NCI-H1436 treated with DMSO at 0.1 percent for 48 hours (cell line): ENCODE measurements around the gene REP15.
"Not testable (repeated sequence)": the region's sequence is repeated elsewhere in the genome, so short reads cannot be mapped to it uniquely, and the experiment has no call there.

Experiments used
- DNase-seq: peaks from one replicate; lab custom pipeline; 2025; lab: John Stamatoyannopoulos, UW

Gene REP15

DNA sequence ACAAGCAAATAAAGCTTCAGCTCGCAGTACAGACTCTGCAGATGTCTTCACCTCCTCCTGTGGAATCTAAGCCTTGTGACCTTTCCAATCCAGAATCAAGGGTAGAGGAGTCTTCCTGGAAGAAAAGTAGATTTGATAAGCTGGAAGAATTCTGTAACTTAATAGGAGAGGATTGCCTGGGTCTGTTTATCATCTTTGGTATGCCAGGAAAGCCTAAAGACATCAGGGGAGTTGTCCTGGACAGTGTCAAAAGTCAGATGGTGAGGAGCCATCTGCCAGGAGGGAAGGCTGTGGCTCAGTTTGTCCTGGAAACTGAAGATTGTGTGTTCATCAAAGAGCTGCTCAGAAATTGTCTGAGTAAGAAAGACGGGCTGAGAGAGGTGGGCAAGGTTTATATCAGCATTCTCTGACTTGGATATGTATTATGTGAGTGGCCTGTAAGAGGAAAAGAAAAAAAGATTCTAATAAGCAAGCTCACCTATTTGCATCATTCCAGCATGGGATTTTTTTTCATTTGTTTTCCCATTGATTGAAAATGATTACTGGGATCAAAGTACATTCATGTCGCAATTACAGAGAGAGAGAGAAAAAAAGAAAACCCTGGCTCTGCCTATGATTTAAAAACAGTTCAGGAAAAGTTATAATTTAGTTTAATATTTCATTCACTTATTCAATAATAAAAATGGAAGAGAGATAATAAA, 767 bp downstream of the REP15 start:
- DNase-seq, result no peak

GRCh38 chr12:27703720-27704452, 7.6 kb downstream of the REP15 start:
- DNase-seq, result no peak

DNA sequence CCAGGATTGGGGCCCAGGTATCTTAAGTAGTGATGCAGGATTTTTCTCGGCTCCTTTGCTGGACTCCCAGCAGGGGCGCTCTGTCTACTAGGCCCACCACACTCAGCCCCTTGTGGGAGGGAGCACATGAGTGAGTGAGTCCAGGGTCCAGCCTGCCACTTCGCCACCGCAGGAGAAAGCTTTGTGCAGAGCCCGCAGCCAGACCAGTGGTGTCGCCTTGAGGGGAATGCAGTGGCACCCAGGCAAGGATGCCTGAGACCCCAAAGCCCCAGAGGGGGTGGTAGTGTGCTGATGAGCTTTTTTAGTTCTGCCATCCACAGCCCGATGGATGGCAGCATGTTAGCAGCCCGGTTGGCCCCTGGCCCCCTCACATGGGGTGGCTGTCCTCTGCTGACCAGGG, 9.0 kb downstream of the REP15 start:
- DNase-seq, result no peak

- DNase-seq, result no peak
Measured at GRCh38 chr12:27707216-27707615, 11.0 kb downstream of the REP15 start.

- no peak for DNase-seq
Measured at GRCh38 chr12:27709212-27709931, 13.1 kb downstream of the REP15 start.

DNA sequence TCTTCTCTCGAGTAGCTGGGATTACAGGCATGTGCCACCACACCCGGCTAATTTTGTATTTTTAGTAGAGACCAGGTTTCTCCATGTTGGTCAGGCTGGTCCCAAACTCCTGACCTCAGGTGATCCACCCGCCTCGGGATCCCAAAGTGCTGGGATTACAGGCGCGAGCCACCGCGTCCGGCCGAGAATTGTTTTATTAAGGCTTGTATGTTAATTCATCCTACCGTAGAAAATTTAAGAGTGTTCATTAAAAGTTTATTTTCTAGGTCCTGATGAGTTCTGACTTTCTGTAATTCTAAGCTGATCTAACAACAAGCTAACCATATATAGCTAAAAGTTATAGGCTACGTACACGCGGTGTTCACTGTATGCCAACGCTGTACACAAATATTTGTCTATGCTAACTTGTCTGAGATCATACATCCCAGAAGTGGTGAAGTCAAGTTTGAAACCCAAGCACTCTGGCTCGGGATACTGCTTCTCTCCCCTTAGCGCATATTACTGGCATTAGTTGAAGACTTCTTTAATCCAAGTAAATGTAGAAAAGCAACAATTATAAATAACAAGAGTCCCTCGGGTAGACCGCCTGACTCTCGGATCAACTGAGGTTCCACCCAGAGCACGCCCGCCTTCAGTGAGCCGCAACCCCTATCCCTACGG, 13.8 kb downstream of the REP15 start:
- DNase-seq, result no peak

DNA sequence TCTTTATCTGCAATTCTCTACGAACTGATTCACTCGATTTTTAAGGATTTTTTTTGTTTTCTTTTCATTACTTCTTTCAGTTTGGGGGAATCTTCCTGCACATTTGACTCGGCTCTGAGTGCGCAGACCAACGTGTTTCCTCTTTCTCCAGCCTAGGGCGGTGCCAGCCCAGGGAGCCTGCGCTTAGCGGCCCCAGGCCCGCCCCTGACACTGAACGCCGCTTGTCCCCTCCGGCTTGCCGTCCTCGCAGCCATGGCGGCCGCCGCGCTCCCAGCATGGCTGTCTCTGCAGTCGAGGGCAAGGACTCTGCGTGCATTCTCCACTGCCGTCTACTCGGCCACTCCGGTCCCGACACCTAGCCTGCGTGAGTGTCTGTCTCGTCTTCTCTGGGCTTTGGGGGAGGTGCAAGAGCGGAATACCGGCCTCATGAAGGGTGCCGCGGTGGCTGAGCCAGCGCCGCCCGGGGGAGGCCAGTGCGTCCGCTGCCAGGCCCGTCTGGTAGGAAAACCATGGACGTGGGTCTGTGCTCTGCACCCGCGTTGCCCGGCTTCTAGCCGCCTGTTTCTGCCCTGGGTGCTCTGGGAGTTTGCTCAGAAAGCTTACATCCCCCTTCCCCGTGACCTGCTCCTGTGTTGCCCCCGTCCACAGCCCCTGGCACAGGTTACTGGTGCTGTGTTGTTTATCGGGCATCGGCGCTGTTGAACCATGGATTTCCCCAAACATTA, 14.5 kb downstream of the REP15 start, which contains the start of gene MRPS35:
Gene MRPS35 (plus strand): TSS at position 241 of the 725 bp plus-strand sequence. CDS start 12 bp downstream, at position 253.
- no peak for DNase-seq

DNA sequence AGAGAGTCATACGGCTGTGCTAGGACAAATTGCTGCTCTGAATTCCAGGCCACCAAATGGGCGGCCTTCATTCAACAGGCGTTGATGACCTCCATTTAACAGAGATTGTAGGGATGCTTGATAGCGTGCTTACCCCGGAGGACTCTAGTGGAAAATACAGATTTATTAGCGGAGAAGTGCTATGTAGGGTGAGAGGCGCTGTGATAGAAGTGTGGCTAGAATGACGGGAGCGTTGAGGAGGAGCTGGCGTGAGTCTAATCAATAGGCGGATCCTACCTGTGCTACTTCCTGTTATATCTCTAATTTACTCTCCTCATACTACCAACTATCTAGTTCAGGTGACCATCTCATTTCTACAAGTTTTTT, 15.1 kb downstream of the REP15 start:
- no peak for DNase-seq

DNA sequence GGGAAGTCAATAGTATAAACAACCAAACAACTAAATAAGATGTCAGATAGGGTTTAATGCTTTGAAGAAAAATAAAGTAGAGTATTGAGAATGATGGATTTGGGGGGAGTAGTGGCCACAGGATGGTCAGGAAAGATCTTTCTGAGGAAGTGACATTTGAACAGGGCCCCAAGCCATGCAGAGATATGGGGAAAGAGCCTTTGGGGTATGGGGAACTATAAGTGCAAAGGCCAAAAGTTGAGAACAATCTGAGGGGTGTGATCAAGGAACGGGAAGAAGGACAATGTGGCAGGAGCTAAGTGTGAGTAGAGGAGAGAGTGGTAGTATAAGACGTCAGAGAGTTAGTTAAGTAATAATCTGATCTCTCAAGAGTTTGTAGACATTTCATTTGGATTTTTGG, 15.7 kb downstream of the REP15 start:
- no peak for DNase-seq

GRCh38 chr12:27723212-27723611, 27.0 kb downstream of the REP15 start:
- DNase-seq, result no peak

- DNase-seq, result no peak
Measured at GRCh38 chr12:27730097-27730588, 33.9 kb downstream of the REP15 start.

GRCh38 chr12:27732281-27732680, 36.0 kb downstream of the REP15 start:
- DNase-seq, result no peak

- DNase-seq, result no peak
Measured at GRCh38 chr12:27733052-27733656, 36.9 kb downstream of the REP15 start.

- DNase-seq, result no peak
Measured at GRCh38 chr12:27733791-27734190, 37.5 kb downstream of the REP15 start.

DNA sequence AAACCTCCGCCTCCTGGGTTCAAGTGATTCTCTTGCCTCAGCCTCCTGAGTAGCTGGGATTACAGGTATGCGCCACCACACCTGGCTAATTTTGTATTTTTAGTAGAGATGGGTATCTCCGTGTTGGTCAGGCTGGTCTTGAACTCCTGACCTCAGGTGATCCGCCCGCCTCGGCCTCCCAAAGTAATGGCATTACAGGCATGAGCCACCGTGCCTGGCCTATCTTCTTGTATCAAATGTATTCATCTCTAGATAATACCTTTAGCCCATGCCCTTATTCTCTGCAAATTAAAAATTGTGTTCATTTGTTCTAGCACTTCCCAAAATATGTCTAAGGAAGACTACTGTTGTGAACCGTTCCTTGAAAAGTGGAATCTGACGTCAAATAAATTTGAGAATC, 38.1 kb downstream of the REP15 start:
- not testable (repeated sequence) for DNase-seq

DNA sequence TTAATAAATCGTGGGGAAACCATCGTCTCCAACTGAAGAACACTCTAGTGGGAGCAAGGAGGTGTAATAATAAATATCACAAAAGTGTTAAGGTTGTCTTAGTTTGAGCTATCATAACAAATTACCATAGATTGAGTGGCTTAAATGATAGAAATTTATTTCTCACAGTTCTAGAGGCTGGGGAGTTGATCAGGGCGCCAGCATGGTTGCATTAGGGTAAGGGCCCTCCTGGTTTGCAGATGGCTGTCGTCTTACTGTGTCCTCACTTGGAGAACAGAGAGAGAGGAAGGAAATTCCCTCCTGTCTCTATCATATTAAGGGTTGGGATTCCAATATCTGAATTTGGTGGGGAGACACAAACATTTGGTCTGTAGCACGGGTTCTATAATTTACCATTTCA, 47.4 kb downstream of the REP15 start:
- DNase-seq, result no peak

- DNase-seq, result not testable (repeated sequence)
Measured at GRCh38 chr12:27745734-27746133, 49.5 kb downstream of the REP15 start.
